Ovary (tissue), 9 donors: Measurements from ENCODE around the gene FKBP6. TPM values are rescaled to one million over a fixed set of nuclear protein-coding genes. Genes with fewer than 3 reads are reported as not detected.
"Not testable (repeated sequence)": the region's sequence is repeated elsewhere in the genome, so short reads cannot be mapped to it uniquely, and the experiment has no call there.

ENCODE experiments used
- DNase-seq, 5 donors: peaks; one replicate each; pipeline ENCODE4 v3.0.0-alpha.2; 2019 to 2020
- H3K27ac ChIP-seq, 2 donors: fragments of 200-600 bp; one replicate each; pipeline versions ENCODE4 v1.5.1 to v1.8.0; 2019 to 2022
- H3K27me3 ChIP-seq: fragments of 200-600 bp; one replicate; pipeline ENCODE4 v1.8.0; 2022
- H3K36me3 ChIP-seq: fragments of 200-600 bp; sonication (generic); one replicate; pipeline ENCODE4 v1.5.1; 2019
- H3K4me1 ChIP-seq: one replicate; pipeline ENCODE4 v1.8.1; 2013; ENCODE audit warnings: mild to moderate bottlenecking, moderate library complexity; ENCODE audit not compliant: insufficient read depth
- H3K4me3 ChIP-seq: fragments of 200-600 bp; sonication (generic); one replicate; pipeline ENCODE4 v1.5.1; 2017
- H3K9me3 ChIP-seq, 2 donors: fragments of 200-600 bp in 1 of 2; sonication (generic) in 1 of 2; one replicate each; pipeline versions ENCODE4 v1.5.1 to v1.8.1; 2013 to 2019; ENCODE audit warnings: mild to moderate bottlenecking in 1 of 2, moderate library complexity in 1 of 2
- CTCF ChIP-seq, 3 donors: fragments of 450-650 bp in 2 of 3; fragments of 200-600 bp in 1 of 3; IDR thresholded peaks; one replicate each; pipeline versions ENCODE4 v1.5.1 to v1.8.0; 2016 to 2022; ENCODE audit warnings: antibody characterized with exemption in 3 of 3, mild to moderate bottlenecking in 1 of 3
- EP300 ChIP-seq: sonication (generic); formaldehyde crosslinking; IDR thresholded peaks from one replicate; pipeline ENCODE4 v1.6.1; 2017; ENCODE audit warnings: antibody characterized with exemption
- POLR2A ChIP-seq: fragments of 450-650 bp; IDR thresholded peaks from one replicate; pipeline ENCODE4 v1.6.1; 2017; ENCODE audit warnings: antibody characterized with exemption, mild to moderate bottlenecking, moderate library complexity
- WGBS, 3 donors: extraction: QIAGEN DNeasy Blood & Tissue Kit in 1 of 3; methylation state at CpG; one replicate each; pipeline versions ENCODE4 v1.1.5 to v1.1.7; 2013 to 2017; 5-methylcytosine and 5-hydroxymethylcytosine counted together
- intact Hi-C, 4 donors: fragments of 100-400 bp; cut with DNase I; formaldehyde crosslinking; loops; one replicate each; pipeline versions ENCODE4 v1.11.0 to v1.15.1; 2022 to 2023
- polyA plus RNA-seq, 2 donors: library from polyadenylated mRNA; stranded (reverse); fragments of 200-250 nt in 1 of 2; fragments of 350-450 nt in 1 of 2; fragmentation: Illumina TruSeq in 1 of 2; extraction: RNeasy Lipid Tissue Mini Kit (QIAGEN cat#74804) in 1 of 2; gene quantifications; one replicate each; pipeline ENCODE4 v1.2.3, GENCODE V29; 2013 to 2014
- total RNA-seq, 7 donors: library from RNA; depleted of rRNA in 2 of 7; stranded (reverse); fragments of >200 nt in 2 of 7; fragmentation: NEBNext Ultra II Directional in 3 of 7; extraction: Animal tissue kit (Norgen Biotek cat#: 25700) in 3 of 7; gene quantifications; one replicate each; pipeline versions ENCODE4 v1.1.0 to v1.2.4, GENCODE V29; 2016 to 2023
- donor health status: DM: no; HTN: no; CAD: no; lungs with moderate emphysema.
- donor health status: DM: no; HTN: no; CAD: no.
- donor health status: Bipolar disorder and iron deficiency.
- donor health status: DM: yes; HTN: yes; CAD: no.
- donor health status: DM: no; HTN: no; CAD: no.
- donor health status: DM: yes; HTN: yes; CAD: no.

FKBP6 gene
- total and polyA plus RNA-seq, 9 donors = 0.27 to 0.47 TPM; not detected in 7

GRCh38 chr7:73369009-73369408, 41.0 kb downstream of the FKBP6 start:
- no peaks in the 10 kb centered on the region for H3K9me3 ChIP-seq
- no peaks in the 10 kb centered on the region for H3K4me1 ChIP-seq
- intact Hi-C loops = no loop called here
- no peaks in the 10 kb centered on the region for H3K36me3 ChIP-seq
- no peak overlapping the region for H3K4me3 ChIP-seq
- 76 to 80% (median 80%) methylated on average over 11 of the region's 11 CpGs for WGBS, 3 donors
- TF ChIP-seq CTCF (IDR thresholded peaks at IDR 0.05) = no peak
- no peak for TF ChIP-seq POLR2A
- TF ChIP-seq EP300 = no peak
- no peaks in the 10 kb centered on the region for H3K27me3 ChIP-seq
- H3K27ac ChIP-seq = no peak overlapping the region
- no peak for DNase-seq

GRCh38 chr7:73369622-73370021, 41.7 kb downstream of the FKBP6 start:
- 84 to 87% (median 86%) methylated on average over 9 of the region's 9 CpGs for WGBS, 3 donors
- DNase-seq = no peak
- TF ChIP-seq CTCF (IDR thresholded peaks at IDR 0.05) (no peak), POLR2A (no peak), EP300 (no peak)
- no peak overlapping the region for H3K27ac ChIP-seq
- intact Hi-C loops = no loop called here
- H3K27me3 ChIP-seq = no peaks in the 10 kb centered on the region
- H3K36me3 ChIP-seq = no peaks in the 10 kb centered on the region
- no peaks in the 10 kb centered on the region for H3K9me3 ChIP-seq
- H3K4me3 ChIP-seq = no peak overlapping the region
- no peaks in the 10 kb centered on the region for H3K4me1 ChIP-seq

GRCh38 chr7:73373741-73374140, 45.8 kb downstream of the FKBP6 start:
- peaks cover 0 to 5% of the 10 kb centered on the region in 2 donors for H3K9me3 ChIP-seq
- no peaks in the 10 kb centered on the region for H3K27me3 ChIP-seq
- H3K36me3 ChIP-seq = no peaks in the 10 kb centered on the region
- no peaks in the 10 kb centered on the region for H3K4me1 ChIP-seq
- DNase-seq = no peak
- no peak overlapping the region for H3K4me3 ChIP-seq
- intact Hi-C loops = no loop called here
- TF ChIP-seq CTCF (IDR thresholded peaks at IDR 0.05) = no peak
- TF ChIP-seq EP300 = no peak
- no peak overlapping the region for H3K27ac ChIP-seq
- WGBS, 3 donors = 86 to 91% (median 87%) methylated on average over 13 of the region's 13 CpGs

GRCh38 chr7:73376262-73376661, 48.3 kb downstream of the FKBP6 start:
- H3K4me3 ChIP-seq, H3K36me3 ChIP-seq, intact Hi-C loops, H3K27me3 ChIP-seq, H3K9me3 ChIP-seq, H3K27ac ChIP-seq, DNase-seq, H3K4me1 ChIP-seq: not testable (repeated sequence)
- WGBS, 3 donors = 85 to 86% (median 85%) methylated on average over 4 of the region's 4 CpGs

- no peaks in the 10 kb centered on the region for H3K27me3 ChIP-seq
- no peak overlapping the region for H3K27ac ChIP-seq
- H3K4me3 ChIP-seq = no peak overlapping the region
- intact Hi-C loops = no loop called here
- TF ChIP-seq CTCF (IDR thresholded peaks at IDR 0.05) (no peak), EP300 (no peak), POLR2A (no peak)
- H3K4me1 ChIP-seq = no peaks in the 10 kb centered on the region
- no peak for DNase-seq
- H3K36me3 ChIP-seq = no peaks in the 10 kb centered on the region
- peaks cover 0 to 5% of the 10 kb centered on the region in 2 donors for H3K9me3 ChIP-seq
- WGBS, 3 donors = 82 to 87% (median 85%) methylated on average over 20 of the region's 20 CpGs
Observed at GRCh38 chr7:73376671-73377412, 48.9 kb downstream of the FKBP6 start.

GRCh38 chr7:73377413-73378200, 49.6 kb downstream of the FKBP6 start:
- intact Hi-C loops, DNase-seq, H3K9me3 ChIP-seq, H3K27ac ChIP-seq, H3K27me3 ChIP-seq, H3K4me3 ChIP-seq, H3K4me1 ChIP-seq, H3K36me3 ChIP-seq: not testable (repeated sequence)
- WGBS, 3 donors = 4 to 7% (median 4%) methylated on average over 51 to 67 of the region's 68 CpGs
